Activated naive CD8-positive, alpha-beta T cell treated with anti-CD3 and anti-CD28 coated beads, Interleukin-2, amount 50 U/mL, for 24 hours (primary cell): ENCODE measurements around the gene CREBZF.
"Not testable (repeated sequence)": the region's sequence is repeated elsewhere in the genome, so short reads cannot be mapped to it uniquely, and the experiment has no call there.

Source experiments
- ATAC-seq: fragments of 150-1000 bp; cut with Tn5 transposase; one replicate; pipeline ENCODE4 v1.10.0; 2021
- DNase-seq: peaks from one replicate; pipeline ENCODE4 v3.0.0; 2021
- H3K27ac Mint-ChIP-seq: one replicate; pipeline ENCODE4 v1.8.0; 2021; ENCODE audit warnings: mild to moderate bottlenecking, mixed read lengths
- H3K27me3 Mint-ChIP-seq: one replicate; pipeline ENCODE4 v1.8.0; 2021; ENCODE audit warnings: mixed read lengths
- H3K36me3 Mint-ChIP-seq: one replicate; pipeline ENCODE4 v1.8.0; 2021; ENCODE audit warnings: low read depth, mixed read lengths
- H3K4me1 Mint-ChIP-seq: one replicate; pipeline ENCODE4 v1.8.0; 2021; ENCODE audit warnings: mixed read lengths
- H3K4me3 Mint-ChIP-seq: one replicate; pipeline ENCODE4 v1.8.0; 2021; ENCODE audit warnings: mild to moderate bottlenecking, moderate library complexity, mixed read lengths
- H3K9me3 Mint-ChIP-seq: one replicate; pipeline ENCODE4 v1.8.0; 2021; ENCODE audit warnings: mixed read lengths

The CREBZF gene

GRCh38 chr11:85611643-85612042, 53.3 kb downstream of the CREBZF start:
- H3K4me3 Mint-ChIP-seq, H3K4me1 Mint-ChIP-seq, H3K9me3 Mint-ChIP-seq, ATAC-seq, H3K27me3 Mint-ChIP-seq, H3K36me3 Mint-ChIP-seq, DNase-seq, H3K27ac Mint-ChIP-seq: not testable (repeated sequence)
